Mucosa of descending colon (tissue), 3 donors: ENCODE measurements around the gene CLIP2. TPM values are rescaled to one million over a fixed set of nuclear protein-coding genes. Genes with fewer than 3 reads are reported as not detected.
A peak's percentile ranks its signal among the peaks of the same experiment; 100 is the strongest.

Source experiments
- ATAC-seq: fragments of 200-7000 bp; cut with Tn5 transposase; one replicate; pipeline ENCODE4 v1.9.1; 2020; ENCODE audit warnings: mild to moderate bottlenecking, moderate library complexity
- DNase-seq, 3 donors: peaks; one replicate each; pipeline ENCODE4 v3.0.0-alpha.2; 2020
- H3K36me3 ChIP-seq: fragments of 200-600 bp; one replicate; pipeline ENCODE4 v1.8.0; 2021; ENCODE audit warnings: low read depth, mild to moderate bottlenecking
- H3K4me1 ChIP-seq: fragments of 200-600 bp; one replicate; pipeline ENCODE4 v1.8.0; 2021; ENCODE audit warnings: low read depth, mild to moderate bottlenecking
- H3K4me3 ChIP-seq: fragments of 200-600 bp; one replicate; pipeline ENCODE4 v1.8.0; 2021; ENCODE audit warnings: mild to moderate bottlenecking
- H3K9me3 ChIP-seq: fragments of 200-600 bp; one replicate; pipeline ENCODE4 v1.8.0; 2021; ENCODE audit warnings: mild to moderate bottlenecking
- intact Hi-C, 2 donors: fragments of 100-400 bp; cut with DNase I in 1 of 2; cut with micrococcal nuclease in 1 of 2; formaldehyde crosslinking; loops; one replicate each; pipeline versions ENCODE4 v1.11.0 to v1.11.1; 2022; cut with DNase I, micrococcal nuclease
- total RNA-seq, 3 donors: library from RNA; stranded (reverse); fragmentation: NEBNext Ultra II Directional in 2 of 3; extraction: Animal tissue kit (Norgen Biotek cat#: 25700) in 2 of 3; gene quantifications; one replicate each; pipeline versions ENCODE4 v1.2.1 to v1.2.4, GENCODE V29; 2021 to 2023
- TF ChIP-seq, protein P1 (sequence below): fragments of 200-600 bp; IDR thresholded peaks from one replicate; pipeline ENCODE4 v1.8.0; 2022; ENCODE audit warnings: antibody characterized with exemption, mild to moderate bottlenecking
- donor health status: DM: no; HTN: no; CAD: no; lungs with moderate emphysema.
- donor health status: DM: no; HTN: no; CAD: no.
- donor health status: DM: no; HTN: yes; CAD: no.

The CLIP2 gene
- total RNA-seq, 3 donors from 2014 or later, result 57.6 to 77.7 (median 67.1) TPM

DNA sequence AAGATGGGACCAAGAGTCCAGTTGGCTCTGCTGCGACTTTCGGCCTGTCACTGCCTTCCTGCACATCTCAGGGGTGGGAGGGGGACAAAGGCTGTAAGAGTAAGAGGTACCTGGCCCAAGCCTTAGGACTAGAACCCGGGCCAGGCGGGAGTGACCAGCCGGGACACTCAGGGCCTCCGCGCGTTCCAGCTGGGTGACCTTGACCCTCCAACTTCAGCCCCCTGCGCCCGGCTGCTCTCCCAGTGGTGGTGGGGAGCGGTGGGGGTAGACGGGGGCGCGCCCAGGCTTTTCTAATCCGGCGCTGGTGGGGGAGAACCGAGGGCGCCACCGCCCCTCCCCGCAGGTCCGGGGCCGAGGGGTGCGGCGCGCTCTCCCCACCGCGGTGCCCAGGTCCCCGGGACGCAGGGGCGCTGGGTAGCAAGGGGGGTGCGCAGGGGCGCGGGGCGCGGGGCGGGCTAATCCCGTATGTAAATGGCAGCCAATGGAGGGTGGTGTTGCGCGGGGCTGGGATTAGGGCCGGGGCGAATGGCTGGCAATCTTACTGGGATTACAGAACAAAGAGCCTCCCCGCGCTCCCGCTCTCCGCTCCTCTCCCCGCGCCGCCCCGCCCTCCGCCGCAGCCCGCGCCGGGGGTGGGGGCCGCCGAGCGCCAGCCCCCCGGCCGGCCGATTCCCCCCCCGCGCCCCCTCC is 164.3 kb downstream of the CLIP2 start, which contains the start of gene GTF2IRD1:
GTF2IRD1 (plus strand) TSS at position 585 of the 690 bp plus-strand sequence. CDS start 54,175 bp downstream, outside the sequence.
- peak; percentile 55 for ATAC-seq

DNA sequence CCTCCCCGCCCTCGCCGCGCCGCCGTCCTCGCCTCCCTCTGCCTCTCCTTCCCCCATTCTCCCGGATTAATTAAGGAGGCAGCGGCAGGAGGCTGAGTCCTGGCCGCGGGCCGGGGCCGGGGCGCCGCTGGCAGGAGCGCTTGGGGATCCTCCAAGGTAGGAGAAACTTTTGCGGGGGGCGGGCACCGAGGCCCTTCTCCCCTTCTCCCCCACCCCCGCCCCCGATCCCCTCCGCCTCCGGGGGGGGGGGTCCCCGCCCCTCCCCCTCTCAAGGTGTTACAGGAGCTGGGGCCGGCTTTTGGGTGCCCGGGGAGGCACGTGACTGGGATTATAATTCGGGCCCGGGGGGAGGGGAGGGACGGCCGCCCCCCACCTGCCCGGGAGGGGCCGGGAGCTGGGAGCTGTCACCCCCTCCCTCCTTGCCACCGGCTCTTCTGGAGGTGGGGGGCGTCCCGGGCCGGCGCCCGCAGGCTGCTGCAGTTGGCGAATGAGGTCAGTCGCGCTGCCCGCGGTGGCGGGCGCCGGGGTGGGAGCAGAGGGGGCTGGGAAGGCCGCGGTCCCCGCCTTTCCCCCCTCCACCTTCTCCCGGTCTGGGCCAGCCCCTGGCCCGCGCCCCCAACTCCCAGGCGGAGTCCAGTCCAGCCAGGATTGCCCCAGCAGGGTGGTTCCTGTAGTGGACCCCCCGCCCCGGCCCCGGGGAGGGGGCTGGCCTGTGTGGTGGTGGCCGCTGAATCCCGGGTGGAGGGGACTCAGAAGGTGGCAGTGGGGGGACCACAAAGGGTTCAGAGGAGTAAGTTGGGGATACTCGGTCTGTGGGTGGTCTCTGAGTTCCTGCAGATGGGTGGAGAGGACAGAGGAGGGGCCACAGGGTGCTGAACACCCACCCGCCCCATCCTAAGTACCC is 165.1 kb downstream of the CLIP2 start:
- DNase-seq (peak in 2 of 3 donors; percentile 60 to 61), ATAC-seq (no peak)
- peak overlapping the region; percentile 48 for H3K4me3 ChIP-seq
- intact Hi-C loops, result loop anchor here in 1 of 2 donors (10.0 kb wide), 1 partner anchor 91 kb away; no protein-coding TSS in a partner anchor
- TF ChIP-seq, protein P1, sequence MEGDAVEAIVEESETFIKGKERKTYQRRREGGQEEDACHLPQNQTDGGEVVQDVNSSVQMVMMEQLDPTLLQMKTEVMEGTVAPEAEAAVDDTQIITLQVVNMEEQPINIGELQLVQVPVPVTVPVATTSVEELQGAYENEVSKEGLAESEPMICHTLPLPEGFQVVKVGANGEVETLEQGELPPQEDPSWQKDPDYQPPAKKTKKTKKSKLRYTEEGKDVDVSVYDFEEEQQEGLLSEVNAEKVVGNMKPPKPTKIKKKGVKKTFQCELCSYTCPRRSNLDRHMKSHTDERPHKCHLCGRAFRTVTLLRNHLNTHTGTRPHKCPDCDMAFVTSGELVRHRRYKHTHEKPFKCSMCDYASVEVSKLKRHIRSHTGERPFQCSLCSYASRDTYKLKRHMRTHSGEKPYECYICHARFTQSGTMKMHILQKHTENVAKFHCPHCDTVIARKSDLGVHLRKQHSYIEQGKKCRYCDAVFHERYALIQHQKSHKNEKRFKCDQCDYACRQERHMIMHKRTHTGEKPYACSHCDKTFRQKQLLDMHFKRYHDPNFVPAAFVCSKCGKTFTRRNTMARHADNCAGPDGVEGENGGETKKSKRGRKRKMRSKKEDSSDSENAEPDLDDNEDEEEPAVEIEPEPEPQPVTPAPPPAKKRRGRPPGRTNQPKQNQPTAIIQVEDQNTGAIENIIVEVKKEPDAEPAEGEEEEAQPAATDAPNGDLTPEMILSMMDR, result no peak
- H3K9me3 ChIP-seq, result no peaks in the 10 kb centered on the region
- H3K36me3 ChIP-seq, result no peaks in the 10 kb centered on the region
- peaks cover 24% of the 10 kb centered on the region for H3K4me1 ChIP-seq

More for the DNA sequence above, 164.3 kb downstream of the CLIP2 start, which contains the start of gene GTF2IRD1:
- TF ChIP-seq, protein P1, result no peak
- H3K36me3 ChIP-seq, result no peaks in the 10 kb centered on the region
- DNase-seq, result peak; percentile 79 to 82 (median 81)
- H3K4me3 ChIP-seq, result peak within 1 kb of the TSS; percentile 48
- intact Hi-C loops, result loop anchor here in 1 of 2 donors (10.0 kb wide), 1 partner anchor 91 kb away; no protein-coding TSS in a partner anchor
- H3K9me3 ChIP-seq, result no peaks in the 10 kb centered on the region
- peaks cover 24% of the 10 kb centered on the region for H3K4me1 ChIP-seq

DNA sequence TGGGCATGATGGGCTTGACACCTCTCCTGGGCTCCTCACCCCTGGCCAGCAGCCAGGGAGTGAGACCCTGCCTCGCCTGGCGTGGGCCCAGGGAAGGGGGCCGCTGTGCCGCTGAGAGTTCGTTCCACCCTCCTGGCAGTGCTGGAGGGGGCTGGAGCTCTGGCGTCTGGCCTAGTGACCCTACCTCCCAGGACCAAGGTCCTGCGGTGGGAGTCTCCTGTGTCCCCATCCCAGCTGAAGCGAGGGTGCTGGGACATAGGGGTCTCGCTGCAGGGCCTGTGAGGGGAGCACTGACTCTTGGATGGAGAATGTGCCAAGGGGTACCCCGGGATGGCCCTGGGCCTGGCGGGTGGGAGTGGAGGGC is 165.7 kb downstream of the CLIP2 start:
- Histone ChIP-seq H3K4me1 (peaks cover 24% of the 10 kb centered on the region), H3K4me3 (no peak overlapping the region), H3K36me3 (no peaks in the 10 kb centered on the region), H3K9me3 (no peaks in the 10 kb centered on the region)
- no peak for ATAC-seq
- peak in 2 of 3 donors; percentile 52 to 56 for DNase-seq
- TF ChIP-seq, protein P1, result no peak
- intact Hi-C loops, result loop anchor here in 1 of 2 donors (10.0 kb wide), 1 partner anchor 90 kb away; no protein-coding TSS in a partner anchor

DNA sequence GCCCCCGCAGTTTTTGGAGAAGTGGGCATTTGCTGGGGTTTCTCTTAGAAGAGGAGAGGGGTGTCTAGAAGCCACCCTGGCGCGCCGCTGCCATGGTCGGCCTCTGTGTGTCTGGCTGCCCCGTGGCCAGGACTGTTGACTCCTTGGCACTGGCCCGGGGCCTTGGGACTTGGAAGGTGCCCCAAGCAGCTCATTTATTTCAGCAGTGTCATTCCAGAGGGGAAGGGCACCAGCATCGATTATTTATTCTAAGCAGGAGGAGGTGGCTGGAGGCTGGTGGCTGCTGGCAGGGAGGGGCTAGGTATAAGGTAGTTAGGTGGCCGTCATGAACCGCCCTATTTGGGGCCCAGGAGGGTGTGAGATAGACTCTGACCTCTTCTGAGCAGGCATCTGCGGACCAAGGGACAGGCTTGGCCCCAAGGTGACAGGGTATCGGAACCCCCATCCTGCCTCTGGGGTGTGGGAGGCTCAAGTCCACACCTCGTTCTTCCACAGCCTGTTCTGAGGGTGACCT is 166.1 kb downstream of the CLIP2 start:
- ATAC-seq, result peak; percentile 62
- intact Hi-C loops, result loop anchor here in 1 of 2 donors (10.0 kb wide), 1 partner anchor 89 kb away; no protein-coding TSS in a partner anchor
- Histone ChIP-seq H3K36me3 (no peaks in the 10 kb centered on the region), H3K4me3 (no peak overlapping the region), H3K4me1 (peaks cover 24% of the 10 kb centered on the region), H3K9me3 (no peaks in the 10 kb centered on the region)
- TF ChIP-seq, protein P1, result no peak
- peak; percentile 49 to 79 (median 64) for DNase-seq

Other genes with a start within 250 kb of the CLIP2 start
- gene LIMK1, start 205.6 kb upstream of the CLIP2 start, total RNA-seq, result 10 to 100 TPM; 12.0 to 15.6 (median 12.1) TPM
- 100 to 1,000 TPM; 231 to 278 (median 274) TPM for gene EIF4H, start 115.1 kb upstream of the CLIP2 start, total RNA-seq
- 1 to 10 TPM; 3.1 to 8.1 (median 6.9) TPM for gene LAT2, start 79.4 kb upstream of the CLIP2 start, total RNA-seq
- gene RFC2, start 35.0 kb upstream of the CLIP2 start, total RNA-seq, result 10 to 100 TPM; 14.8 to 23.7 (median 15.9) TPM
- 10 to 100 TPM; 10.5 to 30.7 (median 12.7) TPM for gene GTF2IRD1, start 164.5 kb downstream of the CLIP2 start, total RNA-seq